BLaER1 treated with 17β-estradiol and CSF1 and Interleukin-3, amounts not matched to agents 10 nM and 100 nM (cell line): ENCODE data around the gene GAD2.

ENCODE experiments used
- H3K27ac ChIP-seq, 11 experiments: shearing (Covaris generic); formaldehyde crosslinking; 2 replicates each; pipeline ENCODE4 v1.8.1; 2022
- H3K27me3 ChIP-seq, 11 experiments: shearing (Covaris generic); formaldehyde crosslinking; 2 replicates each; pipeline ENCODE4 v1.8.1; 2022
- H3K36me3 ChIP-seq, 11 experiments: shearing (Covaris generic); formaldehyde crosslinking; 2 replicates each; pipeline ENCODE4 v1.8.1; 2022
- H3K4me1 ChIP-seq, 10 experiments: shearing (Covaris generic); formaldehyde crosslinking; 2 replicates each; pipeline ENCODE4 v1.8.1; 2022
- H3K4me2 ChIP-seq, 11 experiments: shearing (Covaris generic); formaldehyde crosslinking; 2 replicates each; pipeline ENCODE4 v1.8.1; 2022
- H3K4me3 ChIP-seq, 10 experiments: shearing (Covaris generic); formaldehyde crosslinking; 2 replicates each; pipeline ENCODE4 v1.8.1; 2022
- H3K9ac ChIP-seq, 11 experiments: shearing (Covaris generic); formaldehyde crosslinking; 2 replicates each; pipeline ENCODE4 v1.8.1; 2022
- H3K9me3 ChIP-seq, 11 experiments: shearing (Covaris generic); formaldehyde crosslinking; replicated peaks in 1 of 11; 2 replicates each; pipeline ENCODE4 v1.8.1; 2022
- H4K20me1 ChIP-seq, 11 experiments: shearing (Covaris generic); formaldehyde crosslinking; 2 replicates each; pipeline ENCODE4 v1.8.1; 2022
- Cebpa-rat ChIP-seq, 11 experiments: shearing (Covaris generic); IDR thresholded peaks; 2 replicates each; pipeline ENCODE4 v1.8.1; 2022

Gene GAD2

DNA sequence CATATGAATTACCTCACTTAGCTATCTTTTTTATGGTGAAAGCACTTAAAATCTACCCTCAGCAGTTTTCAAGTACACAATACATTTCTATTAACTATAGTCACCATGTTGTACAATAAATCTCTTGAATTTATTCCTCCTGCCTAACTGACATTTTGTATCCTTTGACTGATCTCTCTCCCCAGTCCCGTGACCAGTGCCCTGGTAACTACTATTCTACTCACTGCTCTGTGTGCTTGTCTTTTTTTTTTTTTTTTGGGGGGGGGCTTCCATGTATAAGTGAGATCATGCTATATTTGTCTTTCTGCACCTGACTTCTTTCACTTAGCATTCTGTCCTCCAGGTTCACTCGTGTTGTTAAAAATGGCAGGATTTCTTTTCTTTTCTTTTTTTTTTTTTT lies 11.4 kb upstream of the GAD2 start:
- Histone ChIP-seq H3K9ac (no peak overlapping the region), H3K4me1 (no peaks in the 10 kb centered on the region), H3K4me3 (no peak overlapping the region), H3K27ac (no peak overlapping the region), H4K20me1 (no peaks in the 10 kb centered on the region), H3K4me2 (no peak overlapping the region), H3K27me3 (peaks cover 0 to 1% (median 0%) of the 10 kb centered on the region in 11 experiments; a peak in 3 of 22 replicates), H3K36me3 (no peaks in the 10 kb centered on the region), H3K9me3 (peaks cover 0 to 12% (median 6%) of the 10 kb centered on the region in 11 experiments; a peak in 9 of 22 replicates)
- no peak for TF ChIP-seq Cebpa-rat (IDR thresholded peaks at IDR 0.05)

GRCh38 chr10:26211781-26212444 lies 4.7 kb upstream of the GAD2 start:
- Histone ChIP-seq H3K4me2 (no peak overlapping the region), H3K27me3 (peaks cover 57 to 68% (median 66%) of the 10 kb centered on the region in 11 experiments), H3K27ac (no peak overlapping the region), H3K4me3 (no peak overlapping the region), H3K9me3 (peaks cover 9 to 33% (median 27%) of the 10 kb centered on the region in 11 experiments; a peak in 21 of 22 replicates), H3K9ac (no peak overlapping the region), H3K36me3 (no peaks in the 10 kb centered on the region), H3K4me1 (peaks cover 24 to 32% (median 29%) of the 10 kb centered on the region in 10 experiments), H4K20me1 (peaks cover 0 to 27% (median 22%) of the 10 kb centered on the region in 11 experiments; a peak in 18 of 22 replicates)
- TF ChIP-seq Cebpa-rat (IDR thresholded peaks at IDR 0.05) = no peak

- no peak overlapping the region for H3K4me3 ChIP-seq
- H3K4me2 ChIP-seq = no peak overlapping the region
- peaks cover 9 to 29% (median 26%) of the 10 kb centered on the region in 11 experiments; a peak in 21 of 22 replicates for H3K9me3 ChIP-seq
- peaks cover 63 to 74% (median 71%) of the 10 kb centered on the region in 11 experiments for H3K27me3 ChIP-seq
- H4K20me1 ChIP-seq = peaks cover 0 to 33% (median 28%) of the 10 kb centered on the region in 11 experiments; a peak in 18 of 22 replicates
- no peak overlapping the region for H3K27ac ChIP-seq
- peaks cover 30 to 38% (median 35%) of the 10 kb centered on the region in 10 experiments for H3K4me1 ChIP-seq
- TF ChIP-seq Cebpa-rat (IDR thresholded peaks at IDR 0.05) = no peak
- H3K36me3 ChIP-seq = no peaks in the 10 kb centered on the region
- H3K9ac ChIP-seq = no peak overlapping the region
These were observed 4.1 kb upstream of the GAD2 start for GRCh38 chr10:26212511-26212910.

GRCh38 chr10:26213157-26213800 lies 3.3 kb upstream of the GAD2 start:
- H3K36me3 ChIP-seq = no peaks in the 10 kb centered on the region
- no peak for TF ChIP-seq Cebpa-rat (IDR thresholded peaks at IDR 0.05)

DNA sequence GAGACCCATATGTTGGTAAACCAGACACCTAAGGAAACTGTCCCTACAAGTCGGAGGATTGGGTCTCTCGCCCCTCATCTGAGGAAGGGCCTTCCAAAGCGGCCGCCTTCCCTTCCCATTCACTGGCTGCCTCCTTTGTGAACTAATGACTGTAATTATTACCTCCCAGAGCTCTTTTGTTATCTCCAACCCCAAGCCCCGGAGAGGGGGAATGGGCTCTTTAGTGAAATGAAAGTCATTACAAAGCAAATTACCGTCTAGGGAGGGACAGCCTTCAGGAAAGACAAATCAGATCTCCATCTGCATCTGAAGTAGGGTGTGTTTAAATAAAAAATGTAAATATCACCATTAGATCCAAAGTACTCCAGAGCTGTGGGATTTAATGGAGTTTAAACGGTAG lies 2.6 kb upstream of the GAD2 start:
- TF ChIP-seq Cebpa-rat (IDR thresholded peaks at IDR 0.05) = no peak
- Histone ChIP-seq H4K20me1 (peaks cover 0 to 40% (median 34%) of the 10 kb centered on the region in 11 experiments; a peak in 18 of 22 replicates), H3K27ac (no peak overlapping the region), H3K9ac (no peak overlapping the region), H3K36me3 (no peaks in the 10 kb centered on the region), H3K4me2 (peak overlapping the region in 5 of 11 experiments; percentile 96 to 98 (median 97); a peak in 11 of 22 replicates), H3K9me3 (peaks cover 16 to 39% (median 31%) of the 10 kb centered on the region in 11 experiments; a peak in 21 of 22 replicates), H3K4me1 (peaks cover 37 to 44% (median 41%) of the 10 kb centered on the region in 10 experiments), H3K27me3 (peaks cover 78 to 89% (median 86%) of the 10 kb centered on the region in 11 experiments), H3K4me3 (no peak overlapping the region)

More at GRCh38 chr10:26213157-26213800, 3.3 kb upstream of the GAD2 start:
- Histone ChIP-seq H3K4me2 (no peak overlapping the region), H4K20me1 (peaks cover 0 to 40% (median 34%) of the 10 kb centered on the region in 11 experiments; a peak in 18 of 22 replicates), H3K9me3 (peaks cover 13 to 33% (median 28%) of the 10 kb centered on the region in 11 experiments; a peak in 21 of 22 replicates), H3K4me1 (peaks cover 37 to 44% (median 41%) of the 10 kb centered on the region in 10 experiments), H3K4me3 (no peak overlapping the region), H3K27me3 (peaks cover 71 to 82% (median 79%) of the 10 kb centered on the region in 11 experiments), H3K27ac (no peak overlapping the region), H3K9ac (no peak overlapping the region)

- Histone ChIP-seq H3K9ac (peak overlapping the region in 3 of 11 experiments; percentile 6 to 38 (median 29); a peak in 2 of 22 replicates), H4K20me1 (peaks cover 0 to 40% (median 34%) of the 10 kb centered on the region in 11 experiments; a peak in 18 of 22 replicates), H3K4me3 (peak overlapping the region; percentile 49 to 66 (median 55)), H3K27ac (no peak overlapping the region), H3K9me3 (peaks cover 16 to 39% (median 32%) of the 10 kb centered on the region in 11 experiments; a peak in 21 of 22 replicates), H3K4me2 (peak overlapping the region; percentile 76 to 99 (median 97)), H3K36me3 (no peaks in the 10 kb centered on the region), H3K27me3 (peaks cover 86 to 97% (median 94%) of the 10 kb centered on the region in 11 experiments), H3K4me1 (peaks cover 37 to 44% (median 41%) of the 10 kb centered on the region in 10 experiments)
- no peak for TF ChIP-seq Cebpa-rat (IDR thresholded peaks at IDR 0.05)
These were observed 1.8 kb upstream of the GAD2 start for GRCh38 chr10:26214551-26215395.

DNA sequence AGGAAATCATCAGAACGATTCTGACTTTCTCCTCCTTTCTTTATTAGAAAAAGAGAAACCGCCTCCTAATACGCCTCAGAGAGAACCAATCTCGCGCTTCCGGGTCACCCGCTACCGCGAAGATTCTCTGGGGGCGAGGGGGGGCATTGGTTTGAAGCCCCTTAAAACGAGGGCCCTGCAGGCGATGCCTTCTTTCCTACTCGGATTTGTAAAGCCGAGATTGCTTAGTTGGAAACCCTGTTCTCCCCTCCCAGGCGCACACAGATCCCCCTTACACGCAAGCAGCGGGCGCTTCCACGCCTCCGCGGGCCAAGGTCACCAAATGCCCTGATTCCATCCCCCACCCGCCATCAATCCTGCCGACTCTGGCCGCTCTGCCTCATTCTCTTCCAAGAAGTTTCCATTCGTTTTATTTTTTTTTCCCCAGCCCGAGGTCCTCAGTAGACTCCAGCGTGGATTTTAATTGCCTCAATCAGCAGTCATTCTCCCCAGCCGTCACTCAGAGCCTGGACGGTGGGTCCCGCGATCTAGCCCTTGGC lies 1.1 kb upstream of the GAD2 start:
- Histone ChIP-seq H3K4me1 (peaks cover 37 to 44% (median 41%) of the 10 kb centered on the region in 10 experiments), H3K9ac (peak overlapping the region in 4 of 11 experiments; percentile 6 to 38 (median 26); a peak in 3 of 22 replicates), H3K4me2 (peak overlapping the region; percentile 76 to 99 (median 97)), H3K9me3 (peaks cover 16 to 39% (median 32%) of the 10 kb centered on the region in 11 experiments; a peak in 21 of 22 replicates), H3K27me3 (peaks cover 92 to 100% (median 100%) of the 10 kb centered on the region in 11 experiments), H4K20me1 (peaks cover 0 to 40% (median 34%) of the 10 kb centered on the region in 11 experiments; a peak in 18 of 22 replicates), H3K36me3 (no peaks in the 10 kb centered on the region), H3K27ac (no peak overlapping the region), H3K4me3 (peak overlapping the region; percentile 49 to 66 (median 55))
- TF ChIP-seq Cebpa-rat (IDR thresholded peaks at IDR 0.05) = no peak
